Measurements from ENCODE around the gene HOXA3. TPM values are rescaled to one million over a fixed set of nuclear protein-coding genes. Genes with fewer than 3 reads are reported as not detected.

The HOXA3 gene
- total RNA-seq, 2 experiments from 2014 or later = not detected

DNA sequence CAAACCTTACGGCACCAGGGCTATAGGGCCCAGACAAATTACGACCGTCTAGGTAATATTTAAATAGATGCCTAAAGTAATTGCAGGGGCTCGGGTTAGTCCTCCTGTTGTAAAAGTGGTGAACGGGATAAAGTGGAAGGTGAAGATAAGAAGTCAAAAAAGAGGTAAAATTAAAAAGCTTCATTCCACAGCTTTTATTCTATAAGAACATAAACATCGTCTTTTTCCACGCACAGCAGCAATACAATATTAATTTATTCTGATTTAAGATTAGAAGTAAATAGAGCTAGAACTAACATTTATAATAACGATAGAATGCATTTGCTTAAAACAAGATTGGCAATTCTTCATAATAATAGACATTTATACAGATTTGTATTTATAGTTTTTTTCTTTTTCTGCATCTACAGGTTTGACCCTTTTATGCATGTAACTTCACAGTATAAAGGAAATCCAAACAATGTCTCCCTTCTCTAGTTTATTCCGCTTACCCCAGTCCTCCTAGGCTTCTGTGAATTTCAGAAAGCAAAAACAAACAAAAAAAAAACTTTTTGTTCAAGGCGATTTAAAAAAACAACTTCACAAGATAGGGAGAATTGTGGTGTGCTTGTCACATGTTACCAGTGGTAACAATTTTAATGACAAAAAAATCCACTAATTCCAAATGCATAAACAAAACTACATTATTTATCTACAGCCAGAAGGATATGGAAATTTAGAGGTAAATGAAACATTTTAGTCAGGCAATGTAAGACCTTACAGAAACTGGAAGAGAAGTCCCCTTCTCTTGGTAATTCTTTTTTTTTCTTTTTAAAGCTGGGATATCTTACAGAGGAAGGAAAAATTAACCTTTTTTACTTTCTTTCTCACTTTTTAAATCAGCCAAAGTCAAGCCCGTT, 18.3 kb upstream of the HOXA3 start:
- Mint-ChIP-seq H3K4me3 (no peak overlapping the region), H3K4me1 (ENCODE audit: low read depth) (peaks cover 34% of the 10 kb centered on the region), H3K9me3 (no peaks in the 10 kb centered on the region), H3K27me3 (peaks cover 73% of the 10 kb centered on the region), H3K27ac (no peak overlapping the region), H3K36me3 (ENCODE audit: low read depth) (no peaks in the 10 kb centered on the region)
- ATAC-seq (no peak), DNase-seq (no peak)
- POLR2A ChIA-PET = no interaction called here
- TF ChIP-seq, protein P1, sequence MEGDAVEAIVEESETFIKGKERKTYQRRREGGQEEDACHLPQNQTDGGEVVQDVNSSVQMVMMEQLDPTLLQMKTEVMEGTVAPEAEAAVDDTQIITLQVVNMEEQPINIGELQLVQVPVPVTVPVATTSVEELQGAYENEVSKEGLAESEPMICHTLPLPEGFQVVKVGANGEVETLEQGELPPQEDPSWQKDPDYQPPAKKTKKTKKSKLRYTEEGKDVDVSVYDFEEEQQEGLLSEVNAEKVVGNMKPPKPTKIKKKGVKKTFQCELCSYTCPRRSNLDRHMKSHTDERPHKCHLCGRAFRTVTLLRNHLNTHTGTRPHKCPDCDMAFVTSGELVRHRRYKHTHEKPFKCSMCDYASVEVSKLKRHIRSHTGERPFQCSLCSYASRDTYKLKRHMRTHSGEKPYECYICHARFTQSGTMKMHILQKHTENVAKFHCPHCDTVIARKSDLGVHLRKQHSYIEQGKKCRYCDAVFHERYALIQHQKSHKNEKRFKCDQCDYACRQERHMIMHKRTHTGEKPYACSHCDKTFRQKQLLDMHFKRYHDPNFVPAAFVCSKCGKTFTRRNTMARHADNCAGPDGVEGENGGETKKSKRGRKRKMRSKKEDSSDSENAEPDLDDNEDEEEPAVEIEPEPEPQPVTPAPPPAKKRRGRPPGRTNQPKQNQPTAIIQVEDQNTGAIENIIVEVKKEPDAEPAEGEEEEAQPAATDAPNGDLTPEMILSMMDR (IDR thresholded peaks at IDR 0.05) = no peak
- intact Hi-C loops (cut with micrococcal nuclease) = loop anchor here (5.0 kb wide), 1 partner anchor 72 kb away; the partner anchor contains the start of gene EVX1
- CTCF ChIA-PET = interaction anchor here (0.9 to 10.4 kb wide), 8 partner anchors 8 to 801 kb away, joined by 3 to 61 read pairs (median 5); no protein-coding TSS in a partner anchor

DNA sequence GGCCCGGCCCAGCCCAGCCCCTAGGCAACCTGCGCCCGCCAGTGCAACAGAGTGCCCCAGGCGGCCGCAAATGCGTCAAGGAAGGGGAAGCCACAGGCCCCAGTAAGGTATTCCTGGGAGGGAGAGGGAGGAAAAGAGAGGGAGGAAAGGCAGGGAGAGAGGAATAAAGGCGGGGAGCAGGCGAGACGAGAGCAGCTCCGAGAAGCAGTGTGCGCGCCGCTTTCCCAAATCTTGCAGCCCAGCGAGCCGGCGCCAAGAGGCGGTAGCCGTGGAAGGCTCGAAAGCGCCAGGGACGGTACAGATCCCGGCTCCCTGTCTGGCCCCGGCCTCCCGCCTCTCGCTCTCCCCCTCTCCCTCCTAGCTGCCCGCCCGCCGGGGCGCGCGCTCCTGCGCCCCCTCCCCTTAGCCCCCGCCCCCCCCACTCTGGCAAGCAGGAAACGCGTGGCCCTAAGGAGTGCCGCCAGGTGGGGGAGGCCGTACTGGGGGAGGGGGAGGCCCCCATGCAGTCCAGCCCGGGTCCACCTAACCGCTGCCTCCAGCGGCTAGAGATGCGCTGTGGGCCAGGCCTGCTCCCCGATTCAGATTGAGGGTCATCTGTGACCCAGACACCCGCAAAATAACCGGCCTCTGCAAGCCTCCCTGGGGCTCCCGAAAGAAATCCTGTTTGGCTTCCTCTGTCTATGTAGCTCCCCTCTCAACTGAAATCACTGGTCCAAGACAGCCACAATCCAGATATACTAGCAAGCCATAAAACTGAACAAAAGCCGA, 17.5 kb upstream of the HOXA3 start:
- no peak for DNase-seq
- ATAC-seq = no peak
- CTCF ChIA-PET = interaction anchor here (1.1 to 10.4 kb wide), 7 partner anchors 7 to 800 kb away, joined by 3 to 61 read pairs (median 5); no protein-coding TSS in a partner anchor
- intact Hi-C loops (cut with micrococcal nuclease) = loop anchor here (5.0 kb wide), 2 partner anchors 32 to 72 kb away; partner anchors contain the start of genes EVX1 and HOXA13
- no peak overlapping the region for H3K4me3 Mint-ChIP-seq
- H3K9me3 Mint-ChIP-seq = no peaks in the 10 kb centered on the region
- H3K4me1 Mint-ChIP-seq (ENCODE audit: low read depth) = peaks cover 37% of the 10 kb centered on the region
- TF ChIP-seq, protein P1 (IDR thresholded peaks at IDR 0.05) = no peak
- no peak overlapping the region for H3K27ac Mint-ChIP-seq
- peaks cover 72% of the 10 kb centered on the region for H3K27me3 Mint-ChIP-seq
- POLR2A ChIA-PET = no interaction called here
- H3K36me3 Mint-ChIP-seq (ENCODE audit: low read depth) = no peaks in the 10 kb centered on the region

DNA sequence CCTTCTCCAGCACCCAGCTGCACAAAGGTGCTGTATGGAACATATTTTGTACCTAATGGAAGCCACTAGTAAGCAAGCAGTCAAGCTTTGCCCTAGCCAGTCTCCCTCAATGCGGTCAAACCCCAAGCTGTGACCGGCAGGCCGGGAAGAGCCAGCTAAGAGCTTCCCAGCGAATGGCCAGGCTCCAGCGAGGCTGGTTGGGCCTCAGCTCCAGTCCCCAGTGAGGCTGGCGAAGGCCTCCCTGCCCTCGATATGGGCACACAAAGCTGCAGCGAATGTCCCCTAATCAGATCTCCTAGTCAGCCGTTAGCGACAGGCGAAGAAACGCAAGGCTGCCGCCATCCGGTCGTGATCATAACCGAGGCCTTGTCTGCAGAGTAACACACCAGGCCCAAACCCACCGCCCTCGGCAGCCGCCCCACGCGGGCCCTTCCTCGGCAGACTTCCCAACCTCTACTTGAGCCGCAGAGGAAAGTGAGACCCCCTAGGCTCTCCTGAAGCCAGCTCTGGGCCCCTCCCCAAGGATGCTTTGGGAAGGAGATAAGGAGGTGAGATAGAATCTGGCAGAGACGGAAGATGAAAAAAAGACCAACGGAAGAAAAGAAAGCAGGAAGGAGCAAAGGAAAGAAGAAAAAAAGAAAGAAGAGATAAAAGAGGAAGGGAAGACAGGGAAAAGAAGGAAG, 16.0 kb upstream of the HOXA3 start:
- TF ChIP-seq, protein P1 (IDR thresholded peaks at IDR 0.05) = no peak
- intact Hi-C loops (cut with micrococcal nuclease) = loop anchor here (5.0 kb wide), 1 partner anchor 34 kb away; the partner anchor contains the start of gene HOXA13
- Mint-ChIP-seq H3K4me3 (no peak overlapping the region), H3K4me1 (ENCODE audit: low read depth) (peaks cover 38% of the 10 kb centered on the region), H3K36me3 (ENCODE audit: low read depth) (no peaks in the 10 kb centered on the region), H3K27ac (no peak overlapping the region), H3K9me3 (no peaks in the 10 kb centered on the region), H3K27me3 (peaks cover 79% of the 10 kb centered on the region)
- ChIA-PET POLR2A (no interaction called here), CTCF (interaction anchor here (1.1 to 2.2 kb wide), 7 partner anchors 11 to 42 kb away, joined by 3 to 13 read pairs (median 5); no protein-coding TSS in a partner anchor)
- DNase-seq = peak; percentile 62
- no peak for ATAC-seq

DNA sequence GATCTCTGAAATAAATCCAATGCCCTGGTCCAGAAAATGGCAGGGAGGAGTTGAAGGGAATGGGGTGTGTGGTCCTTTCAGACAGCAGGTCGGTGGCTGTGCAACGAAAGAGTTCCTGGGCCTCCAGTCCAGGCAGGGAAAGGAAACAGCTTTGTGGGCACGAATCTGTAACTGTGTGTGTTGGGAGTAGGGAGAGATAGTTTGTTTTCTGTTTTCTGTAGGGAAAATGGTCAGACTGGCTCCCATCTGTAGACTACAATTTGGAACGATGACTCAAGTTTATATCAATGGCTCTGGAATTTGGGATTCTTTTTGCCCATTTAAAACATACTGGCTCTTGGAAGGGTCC, 15.5 kb upstream of the HOXA3 start:
- Mint-ChIP-seq H3K27ac (no peak overlapping the region), H3K4me3 (no peak overlapping the region), H3K27me3 (peaks cover 83% of the 10 kb centered on the region), H3K36me3 (ENCODE audit: low read depth) (no peaks in the 10 kb centered on the region), H3K4me1 (ENCODE audit: low read depth) (peaks cover 38% of the 10 kb centered on the region), H3K9me3 (no peaks in the 10 kb centered on the region)
- ChIA-PET CTCF (interaction anchor here (1.1 to 1.7 kb wide), 5 partner anchors 12 to 28 kb away, joined by 3 to 7 read pairs (median 5); no protein-coding TSS in a partner anchor), POLR2A (no interaction called here)
- intact Hi-C loops (cut with micrococcal nuclease) = loop anchor here (5.0 kb wide), 1 partner anchor 34 kb away; the partner anchor contains the start of gene HOXA13
- no peak for DNase-seq
- no peak for ATAC-seq
- TF ChIP-seq, protein P1 (IDR thresholded peaks at IDR 0.05) = no peak
